ENCODE data around the gene ORC5.
A peak's percentile ranks its signal among the peaks of the same experiment; 100 is the strongest.

The ORC5 gene

DNA sequence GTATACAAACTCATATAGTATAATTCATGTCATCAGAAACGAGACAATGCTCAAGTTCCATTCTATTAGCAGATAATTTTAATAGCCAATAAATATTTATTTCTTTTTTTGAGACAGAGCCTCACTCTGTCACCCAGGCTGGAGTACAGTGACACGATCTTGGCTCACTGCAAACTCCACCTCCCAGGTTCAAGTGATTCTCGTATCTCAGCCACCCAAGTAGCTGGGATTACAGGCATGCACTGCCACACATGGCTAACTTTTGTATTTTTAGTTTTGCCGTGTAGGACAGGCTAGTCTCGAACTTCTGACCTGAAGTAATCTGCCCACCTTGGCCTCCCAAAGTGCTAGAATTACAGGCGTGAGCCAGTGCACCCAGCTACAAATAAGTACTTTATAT, 45.7 kb downstream of the ORC5 start:
- no peak for DNase-seq (ENCODE audit: low spot score)
- Mint-ChIP-seq H3K27me3 (ENCODE audit: low read depth) (no peaks in the 10 kb centered on the region), H3K36me3 (ENCODE audit: low read depth) (peaks cover 11% of the 10 kb centered on the region), H3K27ac (no peak overlapping the region), H3K9me3 (no peaks in the 10 kb centered on the region), H3K4me1 (ENCODE audit: low read depth) (no peaks in the 10 kb centered on the region), H3K4me3 (no peak overlapping the region)

DNA sequence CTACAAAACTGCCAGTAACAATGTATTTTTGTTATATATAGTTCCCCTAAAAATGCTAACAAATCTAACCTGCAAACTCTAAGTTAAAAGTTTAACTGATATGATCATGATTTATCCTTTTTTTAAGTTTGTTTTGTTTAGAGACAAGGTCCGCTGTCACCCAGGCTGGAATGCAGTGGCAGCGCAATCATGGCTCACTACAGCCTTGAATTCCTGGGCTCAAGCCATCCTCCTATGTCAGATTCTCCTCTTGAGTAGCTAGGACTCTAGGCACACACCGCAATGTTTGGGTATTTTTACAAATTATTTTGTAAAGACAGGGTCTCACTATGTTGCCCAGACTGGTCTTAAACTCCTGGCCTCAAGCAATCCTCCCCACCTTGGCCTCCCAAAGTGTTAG, 46.6 kb downstream of the ORC5 start:
- no peaks in the 10 kb centered on the region for H3K9me3 Mint-ChIP-seq
- DNase-seq (ENCODE audit: low spot score), result no peak
- peaks cover 11% of the 10 kb centered on the region for H3K36me3 Mint-ChIP-seq (ENCODE audit: low read depth)
- no peaks in the 10 kb centered on the region for H3K4me1 Mint-ChIP-seq (ENCODE audit: low read depth)
- H3K27ac Mint-ChIP-seq, result no peak overlapping the region
- no peaks in the 10 kb centered on the region for H3K27me3 Mint-ChIP-seq (ENCODE audit: low read depth)
- H3K4me3 Mint-ChIP-seq, result no peak overlapping the region

DNA sequence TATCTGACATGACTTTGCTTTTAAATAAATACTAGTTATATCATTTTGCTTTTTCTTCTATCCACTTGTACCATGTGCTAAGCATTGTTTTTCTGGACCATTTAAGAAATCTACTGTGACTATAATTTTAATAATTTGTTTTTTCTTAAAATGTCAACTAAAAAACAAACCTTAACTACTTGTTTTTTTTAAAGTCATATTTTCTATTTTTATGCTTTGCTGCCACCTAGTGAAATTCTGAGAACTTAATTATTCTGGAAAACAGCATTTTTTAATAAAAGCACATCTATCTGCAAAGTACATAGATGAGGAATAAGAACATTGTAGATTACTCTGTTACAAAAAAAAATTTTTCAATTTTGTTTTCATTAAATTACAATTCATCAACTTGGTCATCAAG, 47.4 kb downstream of the ORC5 start:
- H3K27ac Mint-ChIP-seq, result no peak overlapping the region
- H3K27me3 Mint-ChIP-seq (ENCODE audit: low read depth), result no peaks in the 10 kb centered on the region
- H3K36me3 Mint-ChIP-seq (ENCODE audit: low read depth), result peaks cover 9% of the 10 kb centered on the region
- no peaks in the 10 kb centered on the region for H3K4me1 Mint-ChIP-seq (ENCODE audit: low read depth)
- no peak for DNase-seq (ENCODE audit: low spot score)
- no peak overlapping the region for H3K4me3 Mint-ChIP-seq
- no peaks in the 10 kb centered on the region for H3K9me3 Mint-ChIP-seq

DNA sequence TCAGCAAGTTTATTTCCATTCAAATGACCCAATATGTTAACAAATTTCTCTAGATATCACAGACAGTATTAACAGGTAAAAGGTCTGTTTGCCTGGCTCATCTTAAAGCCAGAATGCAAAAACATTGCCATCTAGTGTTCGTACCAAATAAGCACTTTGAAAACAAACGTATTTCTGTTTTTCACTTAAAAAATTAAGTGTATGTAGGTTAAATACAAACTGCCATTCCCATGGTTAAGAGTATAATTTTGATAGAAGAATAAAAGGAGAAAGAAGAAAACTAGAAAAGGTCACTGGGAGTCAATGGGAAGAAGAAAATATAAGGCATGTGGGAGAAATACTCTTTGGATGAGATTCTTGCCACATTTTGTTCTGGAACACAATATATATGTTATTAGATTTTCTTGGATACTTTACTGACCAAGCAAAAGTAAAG, 51.0 kb downstream of the ORC5 start:
- Mint-ChIP-seq H3K27me3 (ENCODE audit: low read depth) (no peaks in the 10 kb centered on the region), H3K27ac (no peak overlapping the region), H3K4me1 (ENCODE audit: low read depth) (no peaks in the 10 kb centered on the region), H3K36me3 (ENCODE audit: low read depth) (peaks cover 9% of the 10 kb centered on the region), H3K9me3 (no peaks in the 10 kb centered on the region), H3K4me3 (no peak overlapping the region)
- no peak for DNase-seq (ENCODE audit: low spot score)

DNA sequence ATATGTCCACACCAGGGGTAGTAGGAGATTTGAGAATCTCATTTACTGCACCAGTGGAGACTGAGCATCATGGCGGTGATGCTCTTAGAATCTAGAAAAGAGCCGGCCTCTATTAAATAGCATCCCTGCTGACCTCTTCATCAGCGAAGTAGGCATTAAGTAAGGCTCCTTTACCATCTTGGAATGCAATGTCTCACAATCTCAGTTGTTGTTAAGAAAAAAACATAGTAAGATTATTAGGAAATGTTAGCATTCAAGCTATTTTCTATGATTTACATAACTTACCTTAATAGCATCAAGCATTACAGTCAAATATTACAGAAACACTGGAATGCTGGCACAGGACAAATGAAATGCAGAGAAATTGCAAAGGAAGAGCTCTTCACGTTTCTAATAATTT, 54.5 kb downstream of the ORC5 start:
- Mint-ChIP-seq H3K27ac (no peak overlapping the region), H3K4me3 (no peak overlapping the region)
- no peak for DNase-seq (ENCODE audit: low spot score)

DNA sequence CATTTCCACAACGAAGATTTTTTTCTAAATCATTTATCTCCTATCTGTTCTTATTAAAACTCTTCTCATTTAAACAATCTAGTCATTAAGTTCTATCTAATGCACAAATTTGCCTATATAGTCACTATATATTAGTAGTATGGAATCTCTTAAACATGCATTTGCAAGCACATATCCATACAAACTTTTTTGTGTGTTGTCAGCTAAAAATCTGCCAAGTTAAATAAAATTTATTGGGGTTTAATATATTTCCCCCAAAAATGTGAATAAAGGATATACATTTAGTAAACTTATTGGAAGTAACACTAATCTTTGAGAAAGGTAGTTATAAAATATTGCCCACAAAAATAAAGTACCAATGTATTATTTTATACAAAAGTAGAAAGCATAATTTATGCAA, 55.3 kb downstream of the ORC5 start:
- no peaks in the 10 kb centered on the region for H3K4me1 Mint-ChIP-seq (ENCODE audit: low read depth)
- no peak overlapping the region for H3K4me3 Mint-ChIP-seq
- DNase-seq (ENCODE audit: low spot score), result no peak
- H3K36me3 Mint-ChIP-seq (ENCODE audit: low read depth), result peaks cover 2% of the 10 kb centered on the region
- H3K27ac Mint-ChIP-seq, result no peak overlapping the region
- no peaks in the 10 kb centered on the region for H3K27me3 Mint-ChIP-seq (ENCODE audit: low read depth)
- H3K9me3 Mint-ChIP-seq, result no peaks in the 10 kb centered on the region

More for the DNA sequence above, 54.5 kb downstream of the ORC5 start:
- Mint-ChIP-seq H3K36me3 (ENCODE audit: low read depth) (peaks cover 2% of the 10 kb centered on the region), H3K27me3 (ENCODE audit: low read depth) (no peaks in the 10 kb centered on the region), H3K4me1 (ENCODE audit: low read depth) (no peaks in the 10 kb centered on the region), H3K9me3 (no peaks in the 10 kb centered on the region)

DNA sequence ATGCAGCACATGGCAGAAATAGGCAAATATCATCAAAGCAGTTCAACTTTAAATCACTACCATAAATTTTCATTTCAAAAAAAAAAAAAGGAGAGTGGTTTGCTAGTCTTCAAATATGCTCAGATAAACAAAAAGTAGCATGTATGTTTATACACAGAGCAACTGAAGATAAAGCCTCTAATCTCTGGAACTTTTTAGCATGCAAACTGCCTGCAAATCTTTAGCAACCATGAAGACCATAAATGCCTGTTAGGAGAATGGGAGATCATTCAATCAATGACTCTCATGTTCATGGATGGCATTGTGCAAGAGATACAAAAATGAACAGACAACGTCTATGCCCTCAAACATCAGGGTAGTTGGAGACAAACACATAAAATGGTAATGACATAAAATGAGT, 57.3 kb downstream of the ORC5 start:
- Mint-ChIP-seq H3K9me3 (no peaks in the 10 kb centered on the region), H3K4me3 (no peak overlapping the region), H3K4me1 (ENCODE audit: low read depth) (no peaks in the 10 kb centered on the region), H3K27me3 (ENCODE audit: low read depth) (no peaks in the 10 kb centered on the region), H3K27ac (no peak overlapping the region), H3K36me3 (ENCODE audit: low read depth) (peaks cover 2% of the 10 kb centered on the region)
- no peak for DNase-seq (ENCODE audit: low spot score)

DNA sequence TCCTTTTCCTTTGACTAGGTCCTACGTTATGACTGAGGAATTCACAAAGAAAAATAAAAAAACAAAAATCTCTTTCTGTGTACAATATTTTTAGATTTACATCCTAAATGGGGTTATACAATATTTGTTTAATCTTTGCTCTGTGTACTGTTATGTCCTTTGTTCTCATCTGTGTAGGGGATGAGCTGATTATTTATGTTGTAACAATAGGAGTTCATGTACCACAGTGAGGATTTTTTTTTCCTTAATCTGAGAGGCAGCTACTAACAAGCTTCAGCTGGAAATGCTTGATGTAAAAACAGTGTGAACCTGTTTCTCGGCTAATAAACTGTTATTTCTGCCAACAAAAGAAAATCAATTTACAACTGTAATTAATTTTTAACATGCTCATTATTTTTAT, 58.0 kb downstream of the ORC5 start:
- H3K27ac Mint-ChIP-seq, result no peak overlapping the region
- no peak for DNase-seq (ENCODE audit: low spot score)
- no peak overlapping the region for H3K4me3 Mint-ChIP-seq
- no peaks in the 10 kb centered on the region for H3K9me3 Mint-ChIP-seq
- H3K4me1 Mint-ChIP-seq (ENCODE audit: low read depth), result no peaks in the 10 kb centered on the region
- H3K27me3 Mint-ChIP-seq (ENCODE audit: low read depth), result no peaks in the 10 kb centered on the region
- H3K36me3 Mint-ChIP-seq (ENCODE audit: low read depth), result peaks cover 4% of the 10 kb centered on the region

DNA sequence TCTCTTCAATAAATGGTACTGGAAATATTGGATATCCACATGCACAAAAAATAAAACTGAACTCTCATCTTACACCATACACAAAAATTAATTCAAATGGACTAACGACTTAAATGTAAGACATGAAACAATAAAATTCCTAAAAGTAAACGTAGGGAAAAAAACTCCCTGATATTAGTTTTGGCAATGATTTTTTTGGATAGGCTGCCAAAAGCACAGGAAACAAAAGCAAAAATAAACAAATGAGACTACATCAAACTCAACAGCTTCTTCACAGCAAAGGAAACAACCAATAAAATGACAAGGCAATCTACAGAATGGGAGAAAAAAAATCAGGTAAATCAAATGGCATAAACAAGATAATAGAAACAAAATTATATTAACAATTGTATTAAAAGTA, 65.7 kb downstream of the ORC5 start:
- H3K36me3 Mint-ChIP-seq (ENCODE audit: low read depth), result peaks cover 22% of the 10 kb centered on the region
- no peak overlapping the region for H3K4me3 Mint-ChIP-seq
- DNase-seq (ENCODE audit: low spot score), result no peak
- H3K27me3 Mint-ChIP-seq (ENCODE audit: low read depth), result no peaks in the 10 kb centered on the region
- peaks cover 1% of the 10 kb centered on the region for H3K4me1 Mint-ChIP-seq (ENCODE audit: low read depth)
- H3K9me3 Mint-ChIP-seq, result no peaks in the 10 kb centered on the region
- H3K27ac Mint-ChIP-seq, result no peak overlapping the region

DNA sequence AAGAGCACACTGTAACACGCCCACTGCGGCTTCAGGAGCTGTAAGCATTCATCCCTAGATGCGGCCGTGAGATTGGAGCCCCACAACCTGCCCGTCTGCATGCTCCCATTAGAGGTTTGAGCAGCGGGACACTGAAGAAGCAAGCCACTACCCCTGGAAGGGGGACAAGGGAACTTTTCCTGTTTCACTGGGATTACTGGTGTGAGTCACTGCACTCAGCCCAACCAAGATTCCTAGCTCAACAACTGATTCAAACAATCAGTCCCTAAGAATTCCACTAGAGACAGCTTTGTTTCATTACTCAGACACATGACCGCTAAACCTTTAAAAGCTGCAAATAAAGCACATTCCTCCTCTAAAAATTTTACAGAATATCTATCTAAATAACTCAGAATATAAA, 69.8 kb downstream of the ORC5 start:
- Mint-ChIP-seq H3K4me3 (no peak overlapping the region), H3K9me3 (no peaks in the 10 kb centered on the region), H3K27me3 (ENCODE audit: low read depth) (no peaks in the 10 kb centered on the region), H3K4me1 (ENCODE audit: low read depth) (peaks cover 7% of the 10 kb centered on the region), H3K27ac (no peak overlapping the region), H3K36me3 (ENCODE audit: low read depth) (peaks cover 23% of the 10 kb centered on the region)
- DNase-seq (ENCODE audit: low spot score), result no peak

DNA sequence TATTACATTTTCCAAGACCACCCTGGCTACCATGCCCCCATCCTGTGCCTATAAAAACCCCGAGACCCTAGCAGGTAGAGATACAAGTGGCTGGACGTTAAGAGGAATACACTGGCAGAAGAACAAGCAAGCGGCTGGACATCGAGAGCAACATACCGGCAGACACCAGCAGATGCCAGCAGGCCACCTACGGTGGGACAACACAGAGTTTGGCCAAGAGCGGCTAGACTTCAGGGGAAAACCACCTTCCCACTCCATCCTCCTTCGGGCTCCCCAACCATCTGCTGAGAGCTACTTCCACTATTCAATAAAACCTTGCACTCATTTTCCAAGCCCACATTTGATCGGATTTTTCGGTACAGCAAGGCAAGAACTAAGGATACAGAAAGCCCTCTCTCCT, 70.3 kb downstream of the ORC5 start:
- no peaks in the 10 kb centered on the region for H3K9me3 Mint-ChIP-seq
- DNase-seq (ENCODE audit: low spot score), result no peak
- H3K27ac Mint-ChIP-seq, result peak overlapping the region; percentile 11
- H3K36me3 Mint-ChIP-seq (ENCODE audit: low read depth), result peaks cover 23% of the 10 kb centered on the region
- H3K4me1 Mint-ChIP-seq (ENCODE audit: low read depth), result peaks cover 7% of the 10 kb centered on the region
- H3K4me3 Mint-ChIP-seq, result no peak overlapping the region
- H3K27me3 Mint-ChIP-seq (ENCODE audit: low read depth), result no peaks in the 10 kb centered on the region

DNA sequence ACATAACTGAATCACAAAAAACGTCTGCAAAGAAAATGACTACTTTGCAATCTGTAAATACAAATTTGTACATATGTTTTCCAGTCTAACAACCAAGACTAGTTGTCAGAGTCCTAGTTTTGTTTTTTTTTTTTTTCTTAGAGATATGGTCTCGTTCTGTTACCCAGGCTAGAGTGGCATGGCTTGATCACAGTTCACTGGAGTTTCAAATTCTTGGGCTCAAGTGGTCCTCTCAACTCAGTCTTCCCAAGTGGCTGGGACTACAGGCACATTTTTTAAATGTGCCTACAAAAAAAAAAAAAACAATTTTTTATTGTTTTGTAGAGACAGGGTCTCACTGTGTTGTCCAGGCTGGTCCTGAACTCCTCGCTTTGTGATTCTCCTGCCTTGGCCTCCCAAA, 70.8 kb downstream of the ORC5 start:
- Mint-ChIP-seq H3K4me1 (ENCODE audit: low read depth) (peaks cover 7% of the 10 kb centered on the region), H3K9me3 (no peaks in the 10 kb centered on the region), H3K27me3 (ENCODE audit: low read depth) (no peaks in the 10 kb centered on the region), H3K4me3 (no peak overlapping the region), H3K36me3 (ENCODE audit: low read depth) (peaks cover 20% of the 10 kb centered on the region), H3K27ac (no peak overlapping the region)
- DNase-seq (ENCODE audit: low spot score), result no peak

DNA sequence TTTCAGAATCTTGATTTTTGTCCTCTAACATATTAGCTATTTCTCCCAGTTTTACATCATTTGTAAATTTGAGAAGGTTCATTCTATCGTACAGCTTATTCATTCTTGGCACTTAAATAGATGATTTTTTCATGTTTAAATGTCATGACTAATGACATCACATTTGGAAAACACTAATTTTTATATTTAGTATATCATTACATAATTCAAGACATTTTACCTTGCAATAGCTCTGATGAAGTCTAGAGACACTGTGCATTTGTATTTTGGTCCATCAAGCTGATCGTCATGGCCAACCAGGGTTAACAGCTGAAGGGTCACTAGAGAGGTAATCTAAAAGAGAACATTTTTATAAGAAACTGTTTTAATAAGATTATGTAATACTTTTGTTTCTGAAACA, 71.3 kb downstream of the ORC5 start:
- Mint-ChIP-seq H3K27ac (no peak overlapping the region), H3K27me3 (ENCODE audit: low read depth) (no peaks in the 10 kb centered on the region), H3K36me3 (ENCODE audit: low read depth) (peaks cover 17% of the 10 kb centered on the region), H3K9me3 (no peaks in the 10 kb centered on the region), H3K4me1 (ENCODE audit: low read depth) (peaks cover 7% of the 10 kb centered on the region), H3K4me3 (no peak overlapping the region)
- no peak for DNase-seq (ENCODE audit: low spot score)

DNA sequence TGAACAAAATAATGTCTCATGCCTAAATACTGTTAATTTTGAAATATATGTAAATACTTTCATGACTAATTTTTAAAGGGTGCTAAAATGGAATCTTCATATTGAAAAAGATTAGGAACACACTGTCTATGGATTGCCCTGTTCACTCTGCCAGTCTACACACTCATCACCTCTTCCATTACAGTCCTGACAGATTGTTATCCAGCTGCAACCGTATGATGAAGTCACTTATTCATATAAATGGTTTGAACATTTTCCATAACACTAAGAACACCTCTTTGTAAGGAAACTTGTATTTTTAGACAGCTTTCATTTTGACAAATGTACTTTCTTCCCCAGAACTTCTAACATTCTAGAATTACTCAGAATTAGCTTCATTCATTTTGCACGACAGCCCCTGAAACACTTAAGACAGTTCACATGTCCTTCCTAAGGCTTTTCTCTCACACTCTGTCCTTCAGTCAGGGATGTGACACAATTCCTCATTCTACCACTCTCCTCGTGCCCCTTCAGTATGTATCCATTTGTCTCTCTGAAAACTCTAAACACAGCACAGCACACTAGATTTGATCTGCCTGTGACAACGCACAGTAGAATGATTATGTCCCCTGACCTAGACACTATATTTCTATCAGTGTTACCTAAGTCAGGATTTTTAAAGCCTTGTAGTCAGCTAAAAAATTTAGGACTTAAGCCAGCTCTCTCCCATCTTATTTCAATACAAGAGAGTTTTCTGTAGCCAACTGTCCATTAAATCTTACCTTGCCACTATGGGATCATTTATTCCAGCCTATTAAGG, 71.9 kb downstream of the ORC5 start:
- Mint-ChIP-seq H3K4me1 (ENCODE audit: low read depth) (peaks cover 7% of the 10 kb centered on the region), H3K36me3 (ENCODE audit: low read depth) (peaks cover 15% of the 10 kb centered on the region), H3K27ac (peak overlapping the region; percentile 12), H3K4me3 (no peak overlapping the region), H3K9me3 (no peaks in the 10 kb centered on the region), H3K27me3 (ENCODE audit: low read depth) (no peaks in the 10 kb centered on the region)
- DNase-seq (ENCODE audit: low spot score), result peak; percentile 47

DNA sequence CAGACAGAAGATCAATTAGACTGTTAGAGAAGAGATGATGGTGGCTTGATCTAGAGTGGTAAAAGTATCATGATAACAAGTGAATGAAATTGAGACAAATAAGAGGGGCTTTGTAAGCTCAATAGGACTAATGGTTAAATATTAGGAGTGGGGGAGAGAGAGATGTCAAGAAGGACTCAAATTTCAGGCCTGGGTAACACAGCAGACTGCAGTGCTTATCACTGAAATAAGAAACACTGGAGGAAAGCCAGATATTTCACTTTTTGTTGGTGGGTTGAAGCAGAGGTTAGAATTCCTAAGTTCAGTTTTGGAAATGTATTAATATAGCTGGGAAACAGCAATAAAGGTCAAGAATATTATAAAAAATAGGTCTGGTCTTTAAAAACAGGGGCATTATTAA, 74.6 kb downstream of the ORC5 start:
- no peak for DNase-seq (ENCODE audit: low spot score)
- Mint-ChIP-seq H3K4me3 (no peak overlapping the region), H3K9me3 (no peaks in the 10 kb centered on the region), H3K27ac (no peak overlapping the region), H3K27me3 (ENCODE audit: low read depth) (no peaks in the 10 kb centered on the region), H3K4me1 (ENCODE audit: low read depth) (peaks cover 5% of the 10 kb centered on the region), H3K36me3 (ENCODE audit: low read depth) (peaks cover 27% of the 10 kb centered on the region)
